CD4-positive, alpha-beta T cell treated with Interleukin-2 at 100 ng/mL for 4 hours (primary cell): ENCODE results near the gene TARDBP.
"Not testable (repeated sequence)": the region's sequence is repeated elsewhere in the genome, so short reads cannot be mapped to it uniquely, and the experiment has no call there.

Source experiments
- DNase-seq: peaks from one replicate; pipeline ENCODE4 v3.0.0-alpha.2; 2020; ENCODE audit warnings: low spot score

The TARDBP gene

DNA sequence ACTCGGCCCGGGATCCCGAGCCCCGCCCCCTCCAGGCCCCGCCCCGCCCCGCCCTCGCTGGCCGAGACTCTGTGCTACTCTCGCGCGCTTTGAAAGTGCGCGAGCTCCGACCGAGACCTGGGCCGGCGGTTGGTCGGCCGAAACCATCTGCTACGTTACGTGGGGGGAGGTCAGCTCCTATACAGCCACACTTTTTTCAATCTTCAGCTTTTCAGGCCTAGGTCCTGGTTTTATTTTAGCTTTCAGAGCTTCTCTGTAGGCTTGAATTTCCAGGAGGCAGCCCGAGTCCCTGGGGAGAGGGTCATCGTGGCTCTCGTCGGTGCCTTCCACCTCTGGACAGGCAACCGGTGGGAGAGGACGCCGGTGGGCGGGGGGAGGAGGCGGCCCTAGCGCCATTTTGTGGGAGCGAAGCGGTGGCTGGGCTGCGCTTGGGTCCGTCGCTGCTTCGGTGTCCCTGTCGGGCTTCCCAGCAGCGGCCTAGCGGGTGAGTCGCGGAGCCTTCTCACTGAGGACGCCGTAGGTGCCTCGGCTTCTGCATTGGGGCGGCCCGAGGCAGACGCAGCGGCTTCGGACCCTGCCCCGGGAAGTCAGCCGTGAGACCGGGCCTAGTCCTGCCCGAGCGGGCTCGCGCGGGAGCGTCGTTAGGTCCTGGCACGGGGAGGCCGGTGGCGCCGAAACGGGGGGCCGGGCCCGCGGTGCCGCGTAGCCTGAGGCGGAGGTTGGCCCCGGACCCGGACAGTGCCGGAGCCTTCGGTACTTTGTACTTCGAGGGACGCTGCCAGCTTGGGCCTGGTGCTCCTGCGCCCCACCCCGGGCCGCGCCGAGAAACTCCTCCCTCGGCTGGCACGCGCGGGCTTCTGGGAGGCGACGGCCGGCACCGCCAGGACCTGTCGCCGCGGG lies at the start of gene TARDBP:
TARDBP (plus strand) TSS at position 395 of the 900 bp plus-strand sequence. CDS start 1,074 bp downstream, outside the sequence.
- DNase-seq = peak; percentile 88

DNA sequence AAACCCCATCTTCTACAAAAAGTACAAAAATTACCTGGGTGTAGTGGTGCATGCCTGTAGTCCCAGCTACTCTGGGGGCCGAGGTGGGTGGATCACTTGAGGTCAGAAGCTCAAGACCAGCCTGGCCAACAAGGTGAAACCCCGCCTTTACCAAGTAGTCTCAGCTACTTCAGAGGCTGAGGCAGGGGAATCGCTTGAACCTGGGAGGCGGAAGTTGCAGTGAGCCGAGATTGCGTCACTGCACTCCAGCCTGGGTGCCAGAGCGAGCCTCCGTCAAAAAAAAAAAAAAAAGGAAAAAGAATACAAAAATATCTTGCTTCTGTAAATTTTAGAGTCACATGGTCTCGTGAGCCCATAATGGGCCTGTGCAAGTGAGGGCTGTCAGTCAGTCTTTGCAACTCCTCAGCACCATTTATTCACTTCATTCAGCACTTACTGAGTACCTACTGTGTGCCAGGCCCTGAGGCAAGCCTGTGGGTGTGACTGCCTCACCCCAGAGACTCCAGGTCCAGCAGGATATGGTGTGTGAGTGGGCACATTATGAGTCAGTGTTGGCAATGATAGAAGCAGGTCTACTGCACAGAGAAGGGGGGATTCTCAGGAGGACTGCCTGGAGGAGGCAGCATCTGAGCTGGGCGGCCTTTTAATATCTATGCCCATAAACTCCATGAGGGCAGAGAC lies 46.8 kb upstream of the TARDBP start:
- DNase-seq = peak; percentile 7

DNA sequence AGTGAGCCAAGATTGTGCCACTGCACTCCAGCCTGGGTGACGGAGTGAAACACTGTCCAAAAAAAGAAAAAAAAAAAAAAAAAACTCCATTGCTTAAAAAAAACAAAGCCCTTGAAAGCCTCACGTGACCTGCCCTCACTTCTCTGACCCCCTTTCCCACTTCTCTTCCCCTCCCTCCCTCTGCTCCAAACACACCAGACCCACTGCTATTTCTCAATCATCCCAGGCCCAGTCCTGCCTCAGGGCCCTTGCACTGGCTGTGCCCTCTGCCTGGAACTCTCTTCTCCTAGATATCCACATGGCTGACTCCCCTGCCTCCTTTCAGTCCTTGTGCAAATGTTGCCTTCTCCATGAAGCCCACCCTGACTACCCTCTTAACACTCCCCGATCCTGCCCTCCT lies 45.4 kb upstream of the TARDBP start:
- DNase-seq = no peak

DNA sequence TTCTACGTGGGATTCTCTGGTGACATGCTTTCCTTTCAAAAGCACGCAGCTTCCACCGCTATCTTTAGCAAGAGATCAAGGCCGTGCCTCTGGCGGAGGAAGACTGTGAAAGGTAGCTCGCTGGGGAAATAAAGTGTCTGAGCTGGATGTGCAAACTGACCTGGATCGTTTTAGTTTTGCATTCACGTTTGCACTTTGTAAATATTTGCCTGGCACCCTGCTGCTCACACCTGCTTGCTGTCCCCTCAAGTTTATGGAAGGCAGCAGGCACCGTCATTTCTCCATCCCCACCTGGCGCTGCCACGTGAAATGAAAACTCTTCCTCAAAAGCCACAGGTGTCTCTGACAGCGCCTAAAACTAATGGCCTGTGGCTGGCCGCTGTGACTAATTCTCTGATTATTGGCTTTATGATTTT lies 44.0 kb upstream of the TARDBP start:
- DNase-seq = no peak

DNA sequence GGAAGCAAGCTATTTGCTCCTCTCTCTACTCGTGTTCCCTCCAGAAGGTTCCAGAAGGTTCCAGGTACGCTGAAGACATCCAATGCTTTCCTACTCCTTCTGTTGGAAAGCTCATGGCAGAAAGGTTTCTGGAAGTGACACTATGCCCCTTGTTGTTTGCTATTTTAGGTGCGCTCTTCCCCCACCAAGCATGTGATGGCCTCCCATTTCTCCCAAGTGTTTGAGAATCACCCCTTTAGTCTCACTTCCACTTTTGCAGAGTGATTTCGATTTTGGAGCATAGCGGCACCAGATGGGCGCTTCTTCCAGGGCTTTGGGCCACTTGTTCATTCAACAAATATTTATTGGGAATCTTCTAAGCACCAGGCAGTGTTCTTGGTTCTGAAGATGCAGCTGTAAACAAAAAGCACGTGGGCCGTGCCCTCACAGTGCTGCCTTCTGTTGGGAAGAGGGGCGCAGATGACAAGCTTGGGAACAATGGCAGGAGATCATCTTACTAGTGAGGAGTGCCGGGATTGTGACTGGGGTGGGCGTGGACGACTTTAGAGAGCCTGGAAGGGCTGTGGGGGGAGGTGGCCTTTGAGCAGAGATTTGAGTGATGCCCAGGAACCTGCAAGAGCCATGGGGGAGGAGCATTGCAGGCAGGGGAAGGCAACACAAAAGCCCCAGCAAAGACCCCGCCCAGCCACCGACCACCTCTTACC lies 43.0 kb upstream of the TARDBP start:
- no peak for DNase-seq

DNA sequence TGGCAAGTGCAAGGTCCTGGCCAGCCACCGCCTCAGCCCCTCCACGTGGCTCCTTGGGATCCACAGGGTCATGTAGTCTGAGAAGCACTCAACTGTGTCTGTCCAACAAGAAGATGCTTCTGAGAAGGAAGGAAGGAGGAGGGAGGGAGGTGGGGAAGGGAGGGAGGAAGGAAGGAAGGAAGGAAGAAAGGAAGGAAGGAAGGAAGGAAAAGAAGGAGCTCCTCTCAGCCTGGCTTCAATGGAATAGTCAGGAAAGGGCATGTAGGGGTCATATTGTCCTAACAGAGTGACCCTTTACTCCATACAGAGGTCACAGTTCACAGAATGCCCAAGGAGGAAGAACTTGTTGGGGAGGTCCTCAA lies 42.5 kb upstream of the TARDBP start:
- DNase-seq = no peak

DNA sequence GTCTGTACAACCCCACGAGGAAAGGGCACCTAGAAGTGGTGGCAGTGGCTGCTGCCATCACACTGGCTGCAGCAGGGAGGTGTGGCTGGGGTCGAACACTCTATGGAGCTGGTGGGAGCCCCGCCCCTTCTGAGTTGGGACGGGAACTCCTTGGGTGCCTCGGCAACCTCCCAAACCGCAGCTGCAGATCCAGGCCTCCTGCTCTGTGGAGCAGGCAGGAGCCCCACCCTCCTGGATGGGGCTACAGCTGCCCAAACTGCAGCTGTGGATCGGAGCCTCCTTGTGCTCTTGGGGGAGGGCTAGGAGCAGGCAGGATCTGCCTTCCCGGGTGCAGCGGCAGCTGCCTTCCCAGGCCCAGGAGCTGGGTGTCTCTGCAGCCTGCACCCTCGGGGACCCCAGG lies 38.9 kb upstream of the TARDBP start:
- no peak for DNase-seq

DNA sequence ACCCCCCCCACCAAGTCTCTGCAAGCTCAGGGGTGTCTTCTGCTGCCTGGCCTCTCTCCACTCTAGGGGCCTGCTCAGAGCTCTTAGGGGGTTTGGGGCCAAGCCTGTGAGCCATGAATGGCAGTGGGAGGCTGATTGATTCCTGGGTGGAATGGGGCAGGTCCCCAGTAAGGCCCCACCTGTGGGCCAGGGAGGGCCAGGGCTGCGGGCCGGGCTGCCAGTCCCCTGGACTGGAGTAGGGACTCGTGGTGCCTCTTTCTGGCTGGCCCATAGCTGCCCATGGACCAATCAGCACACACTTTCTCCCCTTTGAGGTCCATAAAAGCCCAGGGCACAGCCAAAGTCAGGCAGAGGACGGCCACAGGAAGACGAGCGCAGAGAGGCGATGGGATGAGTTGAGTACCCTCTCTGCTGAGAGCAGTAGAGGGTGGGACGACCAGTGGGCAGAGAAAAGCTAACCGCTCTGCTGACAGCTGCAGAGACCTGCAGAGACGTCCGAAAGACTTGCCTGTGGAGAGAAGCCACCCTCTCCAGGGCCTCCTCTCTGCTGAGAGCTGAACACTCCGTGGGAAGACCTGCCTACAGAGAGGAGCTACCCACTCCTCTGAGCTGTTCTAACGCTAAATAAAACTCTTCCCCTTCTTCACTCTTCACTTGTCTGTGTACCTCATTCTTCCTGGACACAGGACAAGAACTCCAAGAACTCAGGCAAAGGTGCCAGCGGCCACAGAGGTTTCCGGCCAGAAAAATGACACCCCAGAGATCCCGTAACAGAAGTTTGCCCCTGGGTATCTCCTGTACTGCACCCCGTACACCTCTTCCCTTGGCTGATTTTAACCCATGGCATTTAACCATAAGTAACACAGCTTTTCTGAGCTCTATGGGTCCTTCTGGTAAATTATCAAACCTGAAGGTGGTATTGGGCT lies 38.2 kb upstream of the TARDBP start:
- no peak for DNase-seq

DNA sequence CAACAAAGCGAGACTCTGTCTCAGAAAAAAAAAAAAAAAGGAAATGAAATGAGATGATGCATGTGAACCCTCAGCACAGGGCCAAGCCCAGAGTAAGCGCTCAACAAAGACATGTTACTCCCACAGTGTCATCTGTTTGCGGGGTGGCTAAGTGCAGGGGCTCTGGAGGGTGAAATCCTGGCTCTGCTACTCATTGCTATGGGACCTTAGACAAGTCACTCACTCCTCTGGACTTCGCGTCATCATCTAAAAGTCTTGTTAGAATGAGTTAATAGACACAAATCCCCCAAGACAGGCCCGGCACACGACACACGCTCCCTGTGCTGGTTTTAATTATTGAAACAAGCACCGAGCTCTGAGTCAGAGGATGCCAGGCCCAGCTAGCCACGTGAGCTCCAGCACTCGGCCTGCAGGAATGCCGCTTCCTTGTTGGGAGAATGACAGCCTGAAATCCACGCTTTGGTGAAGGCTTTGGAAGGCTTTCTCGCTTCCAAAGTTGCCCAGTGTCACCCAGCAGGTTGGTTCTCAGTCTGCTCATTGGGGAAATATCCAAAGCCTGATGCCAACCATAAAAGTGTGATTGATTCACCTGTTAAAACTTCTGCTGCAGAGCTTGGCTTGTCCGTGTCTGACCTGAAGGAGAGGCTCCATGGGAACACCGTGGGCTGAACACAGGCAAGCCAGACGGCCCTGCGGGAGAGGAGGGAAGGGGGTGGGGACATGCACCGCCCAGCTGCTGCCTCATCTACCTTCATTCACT lies 36.7 kb upstream of the TARDBP start:
- DNase-seq = no peak

DNA sequence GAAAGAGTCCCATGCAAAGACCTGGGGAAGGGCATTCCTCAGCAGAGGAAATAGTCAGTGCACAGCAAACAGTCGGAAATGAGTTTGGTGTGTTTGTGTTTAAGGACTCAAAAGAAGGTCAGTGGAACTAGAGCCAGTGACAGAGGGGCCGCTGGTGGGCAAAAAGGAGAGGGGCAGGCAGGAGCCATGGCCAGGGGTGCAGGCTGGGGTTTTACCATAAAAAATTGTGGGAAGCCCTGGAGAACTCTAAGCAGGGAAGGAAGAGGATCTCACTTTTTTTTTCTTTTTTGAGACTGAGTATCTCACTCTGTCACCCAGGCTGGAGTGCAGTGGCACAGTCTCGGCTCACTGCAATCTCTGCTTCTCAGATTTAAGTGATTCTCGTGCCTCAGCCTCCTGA lies 33.7 kb upstream of the TARDBP start:
- no peak for DNase-seq

DNA sequence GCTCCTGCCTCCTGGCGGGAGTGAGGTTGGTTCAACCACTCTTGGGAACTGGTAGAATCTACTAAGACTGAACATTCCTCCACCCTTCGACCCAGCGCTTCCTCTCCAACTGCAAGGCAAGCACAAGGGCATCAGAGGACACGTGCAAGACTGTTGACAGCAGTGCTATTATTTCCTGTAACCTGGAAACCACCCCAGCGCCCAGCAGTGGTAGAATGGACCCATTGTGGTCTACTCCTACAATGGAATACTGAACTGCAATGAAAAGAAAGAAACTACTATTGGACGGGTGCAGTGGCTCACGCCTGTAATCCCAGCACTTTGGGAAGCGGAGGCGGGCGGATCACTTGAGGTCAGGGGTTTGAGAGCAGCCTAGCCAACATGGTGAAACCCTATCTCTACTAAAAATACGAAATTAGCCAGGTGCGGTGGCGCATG lies 33.0 kb upstream of the TARDBP start:
- no peak for DNase-seq

DNA sequence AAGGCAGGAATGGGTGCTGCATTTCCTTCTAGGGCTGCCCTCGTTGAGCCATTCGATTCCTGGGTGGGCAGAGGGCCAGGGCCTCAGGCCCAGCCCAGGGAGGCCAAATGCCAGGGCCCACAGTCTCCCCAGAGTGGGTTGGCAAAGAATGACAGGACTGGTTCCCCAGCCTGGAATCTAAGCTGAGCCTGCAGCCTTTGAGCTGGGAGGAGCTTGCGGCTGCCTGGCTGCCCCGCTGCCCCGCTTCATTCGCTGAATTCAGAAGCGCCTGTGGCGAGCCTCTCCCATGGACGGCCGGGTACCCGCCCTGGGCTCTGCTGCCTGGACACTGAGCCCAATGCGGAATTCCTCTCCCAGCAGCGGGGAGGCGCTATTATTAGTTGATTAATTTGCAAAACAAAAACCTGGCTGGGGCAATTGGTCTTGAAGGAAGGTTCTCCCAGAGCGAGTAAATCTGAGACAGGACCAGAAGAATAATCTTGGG lies 32.3 kb upstream of the TARDBP start:
- DNase-seq = no peak

DNA sequence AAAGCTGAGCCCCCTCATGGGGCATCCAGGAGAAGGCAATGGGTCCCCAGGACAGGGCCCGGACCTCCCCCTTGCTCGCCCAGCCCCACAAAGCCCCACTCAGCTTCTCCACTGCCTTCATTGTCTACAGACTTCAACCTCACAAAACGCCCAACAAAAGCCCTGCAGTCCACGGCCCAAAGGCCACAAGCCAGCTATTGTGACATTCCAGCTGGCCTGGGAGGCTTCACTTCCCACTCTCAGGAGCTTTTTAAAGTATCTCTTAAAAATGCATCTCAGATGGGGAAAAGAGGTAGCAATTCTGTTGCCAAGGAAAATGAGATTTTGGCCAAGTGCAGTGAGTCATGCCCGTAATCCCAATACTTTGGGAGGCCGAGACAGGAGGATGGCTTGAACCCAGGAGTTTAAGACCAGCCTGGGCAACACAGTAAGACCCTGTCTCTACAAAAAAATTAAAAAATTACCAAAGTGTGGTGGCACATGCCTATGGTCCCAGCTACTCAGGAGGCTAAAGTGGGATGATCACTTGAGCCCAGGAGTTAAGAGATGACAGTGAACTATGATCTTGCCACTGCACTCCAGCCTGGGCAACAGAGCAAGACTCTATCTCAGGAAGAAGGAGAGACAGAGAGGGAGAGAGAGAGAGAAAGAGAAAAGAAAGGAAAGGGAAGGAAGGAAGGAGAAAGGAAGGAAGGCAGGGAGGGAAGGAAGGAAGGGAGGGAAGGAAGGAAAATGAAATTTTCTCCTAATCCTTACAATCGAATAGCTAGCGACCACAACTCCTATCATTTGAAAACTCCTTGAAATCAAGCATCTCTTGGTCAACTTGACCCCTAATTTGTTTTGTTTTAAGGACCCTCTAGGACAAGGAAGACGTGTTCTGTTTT lies 31.4 kb upstream of the TARDBP start:
- DNase-seq = no peak

DNA sequence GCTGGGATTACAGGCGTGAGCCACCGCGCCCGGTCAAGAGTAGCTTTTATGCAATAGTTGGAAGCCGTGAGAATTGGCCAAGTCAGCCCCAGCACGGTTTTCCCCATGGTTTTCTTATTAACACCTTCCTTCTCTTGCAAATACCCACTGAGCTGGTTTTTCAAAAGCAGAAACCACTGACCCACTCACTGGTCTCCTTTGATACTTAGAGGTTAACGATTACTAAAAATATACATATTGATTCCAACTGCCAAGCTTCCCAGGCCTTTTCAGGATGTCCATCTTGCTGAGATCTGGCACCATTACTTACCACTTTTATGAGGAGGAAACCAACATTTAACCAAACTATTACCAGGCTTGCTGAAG lies 25.9 kb upstream of the TARDBP start:
- no peak for DNase-seq

DNA sequence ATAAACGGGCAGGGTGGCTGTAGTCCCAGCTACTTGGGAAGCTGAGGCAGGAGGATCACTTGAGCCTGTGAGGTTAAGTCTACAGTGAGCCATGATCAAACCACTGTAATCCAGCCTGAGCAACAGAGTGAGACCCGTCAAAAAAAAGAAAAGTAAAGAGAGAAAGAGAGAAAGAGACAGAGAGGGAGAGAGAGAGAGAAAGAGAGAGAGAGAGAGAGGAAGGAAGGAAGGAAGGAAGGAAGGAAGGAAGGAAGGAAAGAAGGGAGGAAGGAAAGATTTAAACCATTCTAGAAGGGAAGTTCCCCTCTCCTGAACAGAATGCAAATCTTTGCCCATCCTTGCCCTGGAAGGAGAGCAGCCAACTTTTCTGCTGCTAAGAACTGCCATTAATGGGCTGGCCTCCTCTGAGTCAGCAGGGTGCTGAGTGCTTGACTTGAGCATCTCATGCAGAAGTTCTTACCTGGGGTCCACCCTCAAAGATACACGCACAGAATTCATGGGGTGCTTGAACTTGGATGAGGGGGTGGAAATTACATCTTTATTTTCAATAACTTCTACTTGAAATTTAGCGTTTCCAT lies 24.5 kb upstream of the TARDBP start:
- no peak for DNase-seq

DNA sequence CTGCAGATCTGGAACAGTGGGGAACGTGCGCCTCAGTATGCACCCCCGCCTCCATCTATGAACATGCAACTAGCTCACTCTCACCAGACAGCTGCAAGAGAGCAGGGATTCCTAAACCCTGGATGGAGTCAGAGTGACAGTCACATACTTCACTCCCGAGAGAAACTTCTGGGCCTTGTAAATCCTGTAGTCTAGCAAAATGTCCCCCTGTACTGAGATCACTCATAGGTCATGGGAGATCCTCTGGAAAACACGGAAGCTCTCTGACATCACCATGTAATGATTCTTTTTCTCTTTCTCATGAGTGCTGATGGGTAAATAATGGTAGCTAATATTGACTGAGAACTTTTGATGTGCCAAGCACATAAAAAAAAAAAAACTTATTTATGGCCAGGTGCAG lies 23.4 kb upstream of the TARDBP start:
- DNase-seq = no peak

DNA sequence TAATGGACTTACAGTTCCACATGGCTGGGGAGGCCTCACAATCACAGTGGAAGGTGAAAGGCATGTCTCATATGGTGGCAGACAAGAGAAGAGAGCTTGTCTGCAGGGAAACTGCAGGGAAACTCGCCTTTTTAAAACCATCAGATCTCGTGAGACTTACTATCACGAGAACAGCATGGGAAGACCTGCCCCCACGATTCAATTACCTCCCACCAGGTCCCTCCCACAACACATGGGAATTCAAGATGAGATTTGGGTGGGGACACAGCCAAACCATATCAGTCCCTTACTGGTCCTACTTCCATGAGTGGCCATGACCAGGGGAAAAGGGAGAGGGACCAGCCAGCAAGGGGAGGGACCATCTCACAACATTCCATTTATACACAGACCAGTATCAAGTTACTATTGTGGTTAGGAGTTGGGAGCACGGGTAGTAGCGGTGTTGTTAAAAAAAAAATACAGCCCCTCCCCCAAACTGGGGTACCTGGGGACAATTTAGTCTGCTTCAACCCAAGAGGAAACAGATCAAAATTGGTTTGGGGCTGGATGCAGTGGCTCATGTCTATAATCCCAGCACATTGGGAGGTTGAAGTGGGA lies 22.4 kb upstream of the TARDBP start:
- DNase-seq = not testable (repeated sequence)

DNA sequence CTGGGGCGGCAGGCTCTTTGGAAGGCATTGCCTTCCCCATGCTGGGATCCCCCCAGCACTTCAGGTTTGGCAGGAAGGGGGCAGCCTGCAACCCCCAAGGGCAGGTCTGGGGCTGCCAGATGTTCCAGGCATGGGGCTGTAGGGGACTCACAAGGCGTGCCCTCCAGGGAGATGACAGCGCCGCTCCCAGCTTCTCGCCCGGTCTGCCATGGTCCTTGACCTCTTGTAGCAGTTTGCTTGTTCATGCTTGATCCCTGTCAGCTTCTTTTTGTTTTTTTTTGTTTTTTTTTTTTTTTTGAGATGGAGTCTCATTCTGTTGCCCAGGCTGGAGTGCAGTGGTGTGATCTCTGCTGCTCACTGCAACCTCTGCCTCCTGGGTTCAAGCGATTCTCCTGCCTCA lies 21.6 kb upstream of the TARDBP start:
- no peak for DNase-seq

DNA sequence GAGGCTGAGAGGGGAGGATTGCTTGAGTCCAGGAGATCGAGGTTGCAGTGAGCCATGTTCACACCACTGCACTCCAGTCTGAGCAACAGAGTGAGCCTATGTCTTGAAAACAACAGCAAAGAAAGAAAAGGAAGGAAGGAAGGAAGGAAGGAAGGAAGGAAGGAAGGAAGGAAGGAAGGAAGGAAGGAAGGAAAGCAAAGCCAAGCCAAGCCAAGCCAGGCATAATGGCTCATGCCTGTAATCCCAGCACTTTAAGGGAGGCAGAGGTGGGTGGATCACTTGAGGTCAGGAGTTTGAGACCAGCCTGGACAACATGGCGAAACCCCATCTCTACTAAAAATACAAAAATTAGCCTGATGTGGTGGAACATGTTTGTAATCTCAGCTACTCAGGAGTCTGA lies 20.4 kb upstream of the TARDBP start:
- not testable (repeated sequence) for DNase-seq
